GM12874 (cell line): ENCODE measurements around the gene MTMR3.

ENCODE experiments used
- CTCF ChIP-seq: IDR thresholded peaks from 2 replicates; pipeline ENCODE4 v1.5.1; 2011; ENCODE audit warnings: low read depth, mild to moderate bottlenecking, control low read depth, low read length, moderate library complexity; ENCODE audit not compliant: insufficient read depth

The MTMR3 gene

GRCh38 chr22:30031764-30032455, 148.9 kb downstream of the MTMR3 start:
- no peak for TF ChIP-seq CTCF

GRCh38 chr22:30033137-30033536, 150.2 kb downstream of the MTMR3 start:
- no peak for TF ChIP-seq CTCF

- TF ChIP-seq CTCF = no peak
Observed at GRCh38 chr22:30033901-30034300, 150.9 kb downstream of the MTMR3 start.

- no peak for TF ChIP-seq CTCF
Observed at GRCh38 chr22:30036656-30037055, 153.7 kb downstream of the MTMR3 start.

- no peak for TF ChIP-seq CTCF
Observed at GRCh38 chr22:30038219-30038618, 155.2 kb downstream of the MTMR3 start.

- no peak for TF ChIP-seq CTCF
Observed at GRCh38 chr22:30040499-30041260, 157.7 kb downstream of the MTMR3 start.

- no peak for TF ChIP-seq CTCF
Observed at GRCh38 chr22:30041475-30041874, 158.5 kb downstream of the MTMR3 start.
